Astrocyte (in vitro differentiated cells and primary cell): Measurements from ENCODE around the gene G6PC3. TPM values are rescaled to one million over a fixed set of nuclear protein-coding genes. Genes with fewer than 3 reads are reported as not detected.

Experiments
- DNase-seq: peaks from one replicate; pipeline ENCODE4 v3.0.0-alpha.2; 2010; ENCODE audit warnings: low read depth
- FAIRE-seq: peaks from 2 replicates; lab custom pipeline; 2011; peaks lifted over from hg19 to GRCh38; lab: Jason Lieb, UNC
- H2AFZ ChIP-seq: 2 replicates; pipeline ENCODE4 v1.6.0; 2012; ENCODE audit warnings: low read depth, low read length, inconsistent platforms
- H3K27ac ChIP-seq: 2 replicates; pipeline ENCODE4 v1.5.1; 2011; ENCODE audit warnings: low read depth, low read length, inconsistent platforms
- H3K27me3 ChIP-seq: 2 replicates; pipeline ENCODE4 v1.6.0; 2011; ENCODE audit warnings: low read length, inconsistent platforms; ENCODE audit not compliant: insufficient read depth
- H3K36me3 ChIP-seq: 2 replicates; pipeline ENCODE4 v1.5.1; 2011; ENCODE audit warnings: low read length, inconsistent platforms; ENCODE audit not compliant: insufficient read depth
- H3K4me1 ChIP-seq: 2 replicates; pipeline ENCODE4 v1.5.1; 2011; ENCODE audit warnings: low read length, inconsistent platforms; ENCODE audit not compliant: insufficient read depth
- H3K4me2 ChIP-seq: 2 replicates; pipeline ENCODE4 v1.6.0; 2012; ENCODE audit warnings: low read length, inconsistent platforms
- H3K4me3 ChIP-seq: 2 replicates; pipeline ENCODE4 v1.5.1; 2011; ENCODE audit warnings: low read depth, mild to moderate bottlenecking, low read length, inconsistent platforms; ENCODE audit not compliant: insufficient read depth
- H3K79me2 ChIP-seq: 2 replicates; pipeline ENCODE4 v1.6.0; 2012; ENCODE audit warnings: mild to moderate bottlenecking, low read length, inconsistent platforms; ENCODE audit not compliant: insufficient read depth
- H3K9ac ChIP-seq: 2 replicates; pipeline ENCODE4 v1.6.0; 2012; ENCODE audit warnings: mild to moderate bottlenecking, low read length, inconsistent platforms
- H3K9me3 ChIP-seq: 2 replicates; pipeline ENCODE4 v1.5.1; 2012; ENCODE audit warnings: low read depth, mild to moderate bottlenecking, low read length, inconsistent platforms; ENCODE audit not compliant: insufficient read depth
- H4K20me1 ChIP-seq: 2 replicates; pipeline ENCODE4 v1.6.0; 2012; ENCODE audit warnings: low read length, inconsistent platforms; ENCODE audit not compliant: insufficient read depth
- H3K27ac Mint-ChIP-seq: one replicate; pipeline ENCODE4 v1.8.0; 2021; ENCODE audit warnings: mild to moderate bottlenecking, mixed read lengths; ENCODE audit not compliant: unreplicated experiment
- H3K27me3 Mint-ChIP-seq: one replicate; pipeline ENCODE4 v1.8.0; 2021; ENCODE audit warnings: low read depth, mixed read lengths; ENCODE audit not compliant: unreplicated experiment
- H3K36me3 Mint-ChIP-seq: one replicate; pipeline ENCODE4 v1.8.0; 2021; ENCODE audit warnings: low read depth, mixed read lengths; ENCODE audit not compliant: unreplicated experiment
- H3K4me1 Mint-ChIP-seq: one replicate; pipeline ENCODE4 v1.8.0; 2021; ENCODE audit warnings: low read depth, mixed read lengths; ENCODE audit not compliant: unreplicated experiment
- H3K4me3 Mint-ChIP-seq: one replicate; pipeline ENCODE4 v1.8.0; 2021; ENCODE audit warnings: mild to moderate bottlenecking, moderate library complexity, mixed read lengths; ENCODE audit not compliant: unreplicated experiment
- H3K9me3 Mint-ChIP-seq: one replicate; pipeline ENCODE4 v1.8.0; 2021; ENCODE audit warnings: mild to moderate bottlenecking, mixed read lengths; ENCODE audit not compliant: unreplicated experiment
- EZH2 ChIP-seq: IDR thresholded peaks from 2 replicates; pipeline ENCODE4 v1.6.1; 2012; ENCODE audit warnings: mild to moderate bottlenecking, low read length, inconsistent platforms; ENCODE audit not compliant: insufficient read depth
- total RNA-seq: library from RNA; stranded (reverse); gene quantifications from 2 replicates; pipeline ENCODE4 v1.2.1, GENCODE V29; 2021
- TF ChIP-seq, protein P1 (sequence below): IDR thresholded peaks from 2 replicates; pipeline ENCODE4 v1.5.1; 2011; ENCODE audit warnings: low read depth, mild to moderate bottlenecking, inconsistent platforms, low read length, moderate library complexity; ENCODE audit not compliant: insufficient read depth

Gene G6PC3
- total RNA-seq, 1 donor from 2014 or later = 94.5 TPM

- Mint-ChIP-seq H3K27ac (peak overlapping the region; percentile 18), H3K27me3 (no peaks in the 10 kb centered on the region), H3K36me3 (peaks cover 12% of the 10 kb centered on the region), H3K4me1 (peaks cover 6% of the 10 kb centered on the region), H3K9me3 (no peaks in the 10 kb centered on the region), H3K4me3 (no peak overlapping the region)
- H4K20me1 ChIP-seq = peaks cover 14% of the 10 kb centered on the region
- no peak overlapping the region for H2AFZ ChIP-seq
- H3K36me3 ChIP-seq = no peaks in the 10 kb centered on the region
- no peaks in the 10 kb centered on the region for H3K27me3 ChIP-seq
- DNase-seq = no peak
- FAIRE-seq = no peak
- no peaks in the 10 kb centered on the region for H3K9me3 ChIP-seq
- peaks cover 7% of the 10 kb centered on the region for H3K4me1 ChIP-seq
- H3K79me2 ChIP-seq = peaks cover 21% of the 10 kb centered on the region
- H3K4me2 ChIP-seq = no peak overlapping the region
- no peak for TF ChIP-seq EZH2
- TF ChIP-seq, protein P1, sequence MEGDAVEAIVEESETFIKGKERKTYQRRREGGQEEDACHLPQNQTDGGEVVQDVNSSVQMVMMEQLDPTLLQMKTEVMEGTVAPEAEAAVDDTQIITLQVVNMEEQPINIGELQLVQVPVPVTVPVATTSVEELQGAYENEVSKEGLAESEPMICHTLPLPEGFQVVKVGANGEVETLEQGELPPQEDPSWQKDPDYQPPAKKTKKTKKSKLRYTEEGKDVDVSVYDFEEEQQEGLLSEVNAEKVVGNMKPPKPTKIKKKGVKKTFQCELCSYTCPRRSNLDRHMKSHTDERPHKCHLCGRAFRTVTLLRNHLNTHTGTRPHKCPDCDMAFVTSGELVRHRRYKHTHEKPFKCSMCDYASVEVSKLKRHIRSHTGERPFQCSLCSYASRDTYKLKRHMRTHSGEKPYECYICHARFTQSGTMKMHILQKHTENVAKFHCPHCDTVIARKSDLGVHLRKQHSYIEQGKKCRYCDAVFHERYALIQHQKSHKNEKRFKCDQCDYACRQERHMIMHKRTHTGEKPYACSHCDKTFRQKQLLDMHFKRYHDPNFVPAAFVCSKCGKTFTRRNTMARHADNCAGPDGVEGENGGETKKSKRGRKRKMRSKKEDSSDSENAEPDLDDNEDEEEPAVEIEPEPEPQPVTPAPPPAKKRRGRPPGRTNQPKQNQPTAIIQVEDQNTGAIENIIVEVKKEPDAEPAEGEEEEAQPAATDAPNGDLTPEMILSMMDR = no peak
- no peak overlapping the region for H3K27ac ChIP-seq
- H3K9ac ChIP-seq = no peak overlapping the region
- no peak overlapping the region for H3K4me3 ChIP-seq
These were observed 5.2 kb downstream of the G6PC3 start for GRCh38 chr17:44075598-44076293.

- H3K79me2 ChIP-seq = peaks cover 14% of the 10 kb centered on the region
- H3K27me3 ChIP-seq = no peaks in the 10 kb centered on the region
- H3K4me3 ChIP-seq = no peak overlapping the region
- peak overlapping the region; percentile 10 for H3K9ac ChIP-seq
- no peak overlapping the region for H2AFZ ChIP-seq
- H3K4me3 Mint-ChIP-seq = no peak overlapping the region
- DNase-seq = no peak
- peaks cover 14% of the 10 kb centered on the region for H4K20me1 ChIP-seq
- H3K9me3 Mint-ChIP-seq = no peaks in the 10 kb centered on the region
- H3K36me3 ChIP-seq = no peaks in the 10 kb centered on the region
- no peak overlapping the region for H3K4me2 ChIP-seq
- H3K9me3 ChIP-seq = no peaks in the 10 kb centered on the region
- no peak overlapping the region for H3K27ac ChIP-seq
- H3K4me1 Mint-ChIP-seq = peaks cover 5% of the 10 kb centered on the region
- H3K27me3 Mint-ChIP-seq = no peaks in the 10 kb centered on the region
- FAIRE-seq = no peak
- TF ChIP-seq EZH2 = no peak
- TF ChIP-seq, protein P1 = no peak
- H3K4me1 ChIP-seq = peaks cover 7% of the 10 kb centered on the region
- H3K36me3 Mint-ChIP-seq = peaks cover 15% of the 10 kb centered on the region
- H3K27ac Mint-ChIP-seq = no peak overlapping the region
These were observed 6.4 kb downstream of the G6PC3 start for GRCh38 chr17:44076716-44077594.

GRCh38 chr17:44077595-44077909 lies 7.0 kb downstream of the G6PC3 start:
- Mint-ChIP-seq H3K4me1 (peaks cover 7% of the 10 kb centered on the region), H3K27me3 (no peaks in the 10 kb centered on the region), H3K9me3 (no peaks in the 10 kb centered on the region), H3K27ac (no peak overlapping the region), H3K4me3 (no peak overlapping the region), H3K36me3 (peaks cover 19% of the 10 kb centered on the region)
- no peak overlapping the region for H3K9ac ChIP-seq
- peaks cover 14% of the 10 kb centered on the region for H4K20me1 ChIP-seq
- no peak overlapping the region for H2AFZ ChIP-seq
- no peaks in the 10 kb centered on the region for H3K36me3 ChIP-seq
- no peak for DNase-seq
- FAIRE-seq = no peak
- no peak for TF ChIP-seq EZH2
- TF ChIP-seq, protein P1 = no peak
- no peak overlapping the region for H3K4me2 ChIP-seq
- H3K79me2 ChIP-seq = peaks cover 11% of the 10 kb centered on the region
- H3K27ac ChIP-seq = no peak overlapping the region
- no peaks in the 10 kb centered on the region for H3K27me3 ChIP-seq
- peaks cover 11% of the 10 kb centered on the region for H3K4me1 ChIP-seq
- H3K9me3 ChIP-seq = no peaks in the 10 kb centered on the region
- no peak overlapping the region for H3K4me3 ChIP-seq
